AG10803 (cell line): Measurements from ENCODE around the gene GHRH.

ENCODE experiments used
- DNase-seq: peaks from one replicate; pipeline ENCODE4 v3.0.0; 2010; ENCODE audit warnings: low read depth
- H3K4me3 ChIP-seq: 2 replicates; pipeline ENCODE4 v1.5.1; 2011; ENCODE audit warnings: mild to moderate bottlenecking, low read length, control low read depth
- CTCF ChIP-seq: conservative IDR thresholded peaks from 2 replicates; pipeline ENCODE4 v1.5.1; 2011; ENCODE audit warnings: mild to moderate bottlenecking, low read length, control low read depth, inconsistent platforms

The GHRH gene

DNA sequence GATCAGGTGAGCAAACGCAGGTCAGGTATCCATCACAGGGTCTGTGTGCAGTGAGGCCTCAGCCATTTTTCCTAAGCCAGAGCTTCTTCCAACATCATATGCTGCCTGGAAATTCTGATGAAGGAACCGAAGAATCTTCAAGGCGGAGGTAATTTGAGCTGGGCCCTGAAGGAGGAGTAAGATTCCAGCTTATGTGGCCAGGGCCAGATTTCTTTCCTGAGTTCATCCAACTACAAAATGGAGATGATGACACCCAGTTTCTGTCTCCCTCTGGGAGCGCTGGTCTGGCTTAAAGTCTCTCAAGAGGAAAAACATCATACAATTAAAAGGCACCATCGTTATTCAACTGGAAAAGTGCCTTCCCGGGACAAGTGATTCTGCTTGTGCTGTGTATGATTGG, 20.9 kb upstream of the GHRH start:
- DNase-seq = peak; percentile 86
- TF ChIP-seq CTCF = peak; percentile 90
- H3K4me3 ChIP-seq = no peak overlapping the region

GRCh38 chr20:37280403-37280802, 18.8 kb upstream of the GHRH start:
- no peak overlapping the region for H3K4me3 ChIP-seq
- no peak for DNase-seq
- no peak for TF ChIP-seq CTCF

- H3K4me3 ChIP-seq = no peak overlapping the region
- DNase-seq = no peak
Measured at GRCh38 chr20:37279820-37280219, 18.2 kb upstream of the GHRH start.

DNA sequence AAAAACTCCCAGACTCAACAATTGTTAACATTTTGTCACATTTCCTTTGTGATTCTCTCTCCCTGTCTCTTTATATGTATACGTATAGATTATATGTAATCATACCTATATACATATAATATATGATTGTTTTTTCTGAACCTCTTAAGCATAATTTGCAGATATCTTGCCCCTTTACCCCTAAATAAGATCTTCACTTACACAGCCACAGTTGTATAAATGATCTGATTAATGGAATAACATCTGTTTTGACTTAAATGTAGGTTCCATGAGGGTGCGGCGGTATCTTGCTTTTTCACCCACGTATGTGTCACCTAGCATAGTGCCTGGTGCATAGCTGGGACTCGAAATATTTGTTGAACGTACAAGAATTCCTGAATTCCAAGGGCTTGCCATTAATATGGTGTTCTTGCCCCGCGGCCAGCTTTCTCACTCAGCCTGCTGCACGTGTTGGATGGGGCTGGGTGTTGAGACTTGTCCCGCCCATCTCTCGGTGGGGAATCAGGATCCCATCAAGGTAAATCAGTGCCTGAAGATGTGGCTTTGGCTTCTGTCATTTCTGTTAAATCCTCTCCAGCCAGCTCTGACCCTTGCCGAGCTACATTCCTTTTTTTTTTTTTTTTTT, 17.5 kb upstream of the GHRH start:
- peak; percentile 75 for DNase-seq
- no peak for TF ChIP-seq CTCF
- H3K4me3 ChIP-seq = no peak overlapping the region

More at GRCh38 chr20:37279820-37280219, 18.2 kb upstream of the GHRH start:
- no peak for TF ChIP-seq CTCF

DNA sequence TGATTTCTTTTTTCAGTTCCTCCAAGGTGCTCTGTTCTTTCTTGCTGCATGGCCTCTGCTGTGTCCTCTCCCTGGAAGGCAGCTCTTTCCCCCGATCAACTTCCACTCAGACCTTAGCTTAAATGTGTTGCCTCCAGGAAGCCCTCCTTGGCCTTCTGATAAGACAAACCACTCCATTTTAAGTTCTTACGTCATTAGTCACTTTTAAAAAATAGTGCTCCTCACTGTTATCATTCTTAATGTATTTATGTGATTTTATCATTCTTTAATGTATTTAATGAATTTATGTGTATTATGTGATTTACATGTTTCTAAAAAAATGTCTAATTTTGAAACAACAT, 15.6 kb upstream of the GHRH start:
- no peak for TF ChIP-seq CTCF
- H3K4me3 ChIP-seq = no peak overlapping the region
- DNase-seq = no peak

GRCh38 chr20:37276494-37277252, 15.1 kb upstream of the GHRH start:
- H3K4me3 ChIP-seq = no peak overlapping the region
- peak; percentile 76 for DNase-seq
- TF ChIP-seq CTCF = peak; percentile 62
